ENCODE data around the gene GPC6. TPM values are rescaled to one million over a fixed set of nuclear protein-coding genes. Genes with fewer than 3 reads are reported as not detected.

Gene GPC6
- total RNA-seq, 1 donor from 2014 or later = 0.96 TPM

- ATAC-seq = no peak
Measured at GRCh38 chr13:93788456-93788855, 561.8 kb downstream of the GPC6 start.

GRCh38 chr13:93789058-93789457, 562.5 kb downstream of the GPC6 start:
- no peak for ATAC-seq

- ATAC-seq = no peak
Measured at GRCh38 chr13:93794197-93794885, 567.7 kb downstream of the GPC6 start.

GRCh38 chr13:93797463-93797862, 570.9 kb downstream of the GPC6 start:
- ATAC-seq = no peak

GRCh38 chr13:93800342-93800741, 573.7 kb downstream of the GPC6 start:
- no peak for ATAC-seq

- no peak for ATAC-seq
Measured at GRCh38 chr13:93805736-93806135, 579.1 kb downstream of the GPC6 start.

GRCh38 chr13:93806861-93807260, 580.3 kb downstream of the GPC6 start:
- ATAC-seq = no peak

GRCh38 chr13:93810264-93810663, 583.7 kb downstream of the GPC6 start:
- no peak for ATAC-seq

- ATAC-seq = no peak
Measured at GRCh38 chr13:93811071-93811737, 584.6 kb downstream of the GPC6 start.

- ATAC-seq = no peak
Measured at GRCh38 chr13:93811738-93812112, 585.1 kb downstream of the GPC6 start.

GRCh38 chr13:93814658-93815057, 588.1 kb downstream of the GPC6 start:
- no peak for ATAC-seq

GRCh38 chr13:93818345-93818744, 591.7 kb downstream of the GPC6 start:
- ATAC-seq = no peak

GRCh38 chr13:93819331-93819890, 592.8 kb downstream of the GPC6 start:
- no peak for ATAC-seq

GRCh38 chr13:93824286-93824685, 597.7 kb downstream of the GPC6 start:
- no peak for ATAC-seq

GRCh38 chr13:93834051-93834450, 607.4 kb downstream of the GPC6 start:
- no peak for ATAC-seq

GRCh38 chr13:93843082-93843481, 616.5 kb downstream of the GPC6 start:
- ATAC-seq = no peak

- ATAC-seq = no peak
Measured at GRCh38 chr13:93847162-93847561, 620.6 kb downstream of the GPC6 start.

GRCh38 chr13:93848247-93848646, 621.6 kb downstream of the GPC6 start:
- ATAC-seq = no peak

- ATAC-seq = no peak
Measured at GRCh38 chr13:93851236-93851635, 624.6 kb downstream of the GPC6 start.

- no peak for ATAC-seq
Measured at GRCh38 chr13:93853912-93854311, 627.3 kb downstream of the GPC6 start.

- ATAC-seq = no peak
Measured at GRCh38 chr13:93857126-93857525, 630.5 kb downstream of the GPC6 start.

- no peak for ATAC-seq
Measured at GRCh38 chr13:93859716-93860115, 633.1 kb downstream of the GPC6 start.

- ATAC-seq = no peak
Measured at GRCh38 chr13:93861818-93862217, 635.2 kb downstream of the GPC6 start.

- ATAC-seq = no peak
Measured at GRCh38 chr13:93862259-93862658, 635.7 kb downstream of the GPC6 start.

Measured in esophagus mucosa (tissue), 1 donor.